ENCODE results near the gene NAT14.

NAT14 gene

GRCh38 chr19:55453511-55454260, 31.3 kb upstream of the NAT14 start:
- DNase-seq (ENCODE audit: low spot score), result no peak

GRCh38 chr19:55454787-55455243, 30.2 kb upstream of the NAT14 start:
- DNase-seq (ENCODE audit: low spot score), result peak; percentile 43

- no peak for DNase-seq (ENCODE audit: low spot score)
These were observed 29.3 kb upstream of the NAT14 start for GRCh38 chr19:55455576-55456235.

- DNase-seq (ENCODE audit: low spot score), result no peak
These were observed 28.6 kb upstream of the NAT14 start for GRCh38 chr19:55456347-55456746.

- DNase-seq (ENCODE audit: low spot score), result no peak
These were observed 27.1 kb upstream of the NAT14 start for GRCh38 chr19:55457683-55458457.

GRCh38 chr19:55459551-55459949, 25.4 kb upstream of the NAT14 start:
- DNase-seq (ENCODE audit: low spot score), result no peak

GRCh38 chr19:55459950-55460657, 24.9 kb upstream of the NAT14 start:
- no peak for DNase-seq (ENCODE audit: low spot score)

- peak; percentile 69 for DNase-seq (ENCODE audit: low spot score)
These were observed 24.2 kb upstream of the NAT14 start for GRCh38 chr19:55460670-55461258.

GRCh38 chr19:55461259-55461973, 23.6 kb upstream of the NAT14 start, which contains the start of gene ISOC2:
TSS of gene ISOC2 (minus strand) at chr19:55461642. CDS start at chr19:55456486, 5,156 bp downstream.
- DNase-seq (ENCODE audit: low spot score), result peak; percentile 97

- DNase-seq (ENCODE audit: low spot score), result no peak
These were observed 22.9 kb upstream of the NAT14 start for GRCh38 chr19:55461974-55462626.

GRCh38 chr19:55462722-55463121, 22.3 kb upstream of the NAT14 start:
- no peak for DNase-seq (ENCODE audit: low spot score)

GRCh38 chr19:55463583-55464031, 21.4 kb upstream of the NAT14 start:
- DNase-seq (ENCODE audit: low spot score), result no peak

- no peak for DNase-seq (ENCODE audit: low spot score)
These were observed 20.8 kb upstream of the NAT14 start for GRCh38 chr19:55464039-55464661.

- no peak for DNase-seq (ENCODE audit: low spot score)
These were observed 20.3 kb upstream of the NAT14 start, which contains the start of gene C19orf85 for GRCh38 chr19:55464662-55465054. TSS of gene C19orf85 (minus strand) at chr19:55464751. CDS start at chr19:55464554, 197 bp downstream.

GRCh38 chr19:55465460-55466240, 19.3 kb upstream of the NAT14 start:
- DNase-seq (ENCODE audit: low spot score), result no peak

GRCh38 chr19:55466241-55466614, 18.8 kb upstream of the NAT14 start:
- no peak for DNase-seq (ENCODE audit: low spot score)

GRCh38 chr19:55467236-55468053, 17.5 kb upstream of the NAT14 start:
- DNase-seq (ENCODE audit: low spot score), result no peak

GRCh38 chr19:55468054-55468393, 17.0 kb upstream of the NAT14 start:
- DNase-seq (ENCODE audit: low spot score), result no peak

Measured in SK-N-DZ (cell line).